HEK293 (cell line): ENCODE results near the gene FHL2.

ENCODE experiments used
- CTCF ChIA-PET: fragments of 350-600 bp; formaldehyde crosslinking; extraction: SDS; loops from one replicate; lab custom pipeline; 2021; ENCODE audit warnings: antibody characterized with exemption; lab: Yijun Ruan, JAX
- POLR2A ChIA-PET: fragments of 300-600 bp; formaldehyde crosslinking; extraction: SDS; loops from one replicate; lab custom pipeline; 2020; ENCODE audit warnings: antibody characterized with exemption, inconsistent platforms; lab: Yijun Ruan, JAX
- H3K27ac ChIP-seq: fragments of 200-500 bp; sonication (Bioruptor generic); 2 replicates; pipeline ENCODE4 v1.5.1; 2014; ENCODE audit warnings: low read depth, low read length, control low read depth, inconsistent platforms; ENCODE audit errors: extremely low read depth
- H3K36me3 ChIP-seq, 2 experiments: fragments of 200-500 bp in 1 of 2; sonication (Bioruptor generic) in 1 of 2; 1 replicate in 1 of 2; 2 replicates in 1 of 2; pipeline ENCODE4 v1.5.1; 2014 to 2017; ENCODE audit warnings: inconsistent platforms in 2 of 2, low read length in 2 of 2; ENCODE audit not compliant: control insufficient read depth in 2 of 2, insufficient read depth in 1 of 2
- H3K4me1 ChIP-seq: fragments of 200-500 bp; sonication (Bioruptor generic); 2 replicates; pipeline ENCODE4 v1.5.1; 2014; ENCODE audit warnings: mild to moderate bottlenecking, low read length, inconsistent platforms; ENCODE audit not compliant: control insufficient read depth, insufficient read depth
- H3K4me3 ChIP-seq: 2 replicates; pipeline ENCODE4 v1.5.1; 2011; ENCODE audit warnings: low read depth, mild to moderate bottlenecking, control low read depth, low read length, moderate library complexity
- H3K9me3 ChIP-seq: fragments of 200-500 bp; sonication (Bioruptor generic); 2 replicates; pipeline ENCODE4 v1.5.1; 2014; ENCODE audit warnings: low read depth, low read length, inconsistent platforms; ENCODE audit not compliant: control insufficient read depth, insufficient read depth
- EGR2 ChIP-seq: fragments of 450-650 bp; formaldehyde crosslinking; IDR thresholded peaks from 2 replicates; pipeline ENCODE4 v1.5.1; 2016; ENCODE audit warnings: low read depth, missing biosample characterization, missing genetic modification characterization
- INSM2 ChIP-seq: fragments of 450-650 bp; formaldehyde crosslinking; IDR thresholded peaks from 2 replicates; pipeline ENCODE4 v1.5.1; 2016; ENCODE audit warnings: missing biosample characterization, missing genetic modification characterization
- KLF16 ChIP-seq: fragments of 450-650 bp; formaldehyde crosslinking; IDR thresholded peaks from 2 replicates; pipeline ENCODE4 v1.5.1; 2017; ENCODE audit warnings: missing biosample characterization, missing genetic modification characterization
- PATZ1 ChIP-seq: fragments of 450-650 bp; formaldehyde crosslinking; IDR thresholded peaks from 2 replicates; pipeline ENCODE4 v1.5.1; 2016; ENCODE audit warnings: missing biosample characterization, missing genetic modification characterization
- SCRT2 ChIP-seq: fragments of 450-650 bp; formaldehyde crosslinking; IDR thresholded peaks from 2 replicates; pipeline ENCODE4 v1.5.1; 2016; ENCODE audit warnings: missing biosample characterization, missing genetic modification characterization
- ZBTB10 ChIP-seq: fragments of 450-650 bp; formaldehyde crosslinking; IDR thresholded peaks from 2 replicates; pipeline ENCODE4 v1.5.1; 2016; ENCODE audit warnings: missing biosample characterization, missing genetic modification characterization
- ZBTB26 ChIP-seq: fragments of 450-650 bp; formaldehyde crosslinking; optimal IDR thresholded peaks from 2 replicates; pipeline ENCODE3; 2016; ENCODE audit warnings: missing biosample characterization, mild to moderate bottlenecking, missing genetic modification characterization
- ZBTB6 ChIP-seq: fragments of 450-650 bp; formaldehyde crosslinking; IDR thresholded peaks from 2 replicates; pipeline ENCODE4 v1.5.1; 2017; ENCODE audit warnings: missing biosample characterization, missing genetic modification characterization
- ZIC2 ChIP-seq: fragments of 450-650 bp; formaldehyde crosslinking; IDR thresholded peaks from 2 replicates; pipeline ENCODE4 v1.5.1; 2016; ENCODE audit warnings: missing biosample characterization, missing genetic modification characterization
- ZNF10 ChIP-seq: fragments of 450-650 bp; formaldehyde crosslinking; IDR thresholded peaks from 2 replicates; pipeline ENCODE4 v1.5.1; 2017; ENCODE audit warnings: missing biosample characterization, missing genetic modification characterization
- ZNF280C ChIP-seq: fragments of 450-650 bp; formaldehyde crosslinking; IDR thresholded peaks from 2 replicates; pipeline ENCODE4 v1.5.1; 2016; ENCODE audit warnings: missing biosample characterization, missing genetic modification characterization
- ZNF324 ChIP-seq: fragments of 450-650 bp; formaldehyde crosslinking; IDR thresholded peaks from 2 replicates; pipeline ENCODE4 v1.5.1; 2016; ENCODE audit warnings: missing biosample characterization, missing genetic modification characterization
- ZNF362 ChIP-seq: fragments of 450-650 bp; formaldehyde crosslinking; IDR thresholded peaks from 2 replicates; pipeline ENCODE4 v1.5.1; 2016; ENCODE audit warnings: missing biosample characterization, missing genetic modification characterization
- ZNF501 ChIP-seq: fragments of 450-650 bp; formaldehyde crosslinking; IDR thresholded peaks from 2 replicates; pipeline ENCODE4 v1.5.1; 2016; ENCODE audit warnings: missing biosample characterization, missing genetic modification characterization
- ZNF654 ChIP-seq: fragments of 450-650 bp; formaldehyde crosslinking; IDR thresholded peaks from 2 replicates; pipeline ENCODE4 v1.5.1; 2016; ENCODE audit warnings: low read depth, missing biosample characterization, missing genetic modification characterization
- ZNF677 ChIP-seq: fragments of 450-650 bp; IDR thresholded peaks from 2 replicates; pipeline ENCODE4 v1.5.0; 2018; ENCODE audit warnings: missing biosample characterization, mild to moderate bottlenecking, missing genetic modification characterization, moderate library complexity
- ZNF692 ChIP-seq: fragments of 450-650 bp; formaldehyde crosslinking; IDR thresholded peaks from 2 replicates; pipeline ENCODE4 v1.5.1; 2016; ENCODE audit warnings: missing biosample characterization, missing genetic modification characterization
- ZNF747 ChIP-seq: fragments of 450-650 bp; formaldehyde crosslinking; IDR thresholded peaks from 2 replicates; pipeline ENCODE4 v1.5.1; 2016; ENCODE audit warnings: missing biosample characterization, missing genetic modification characterization
- ZNF837 ChIP-seq: fragments of 450-650 bp; formaldehyde crosslinking; IDR thresholded peaks from 2 replicates; pipeline ENCODE4 v1.5.1; 2016; ENCODE audit warnings: missing biosample characterization, missing genetic modification characterization
- ZSCAN23 ChIP-seq: fragments of 450-650 bp; formaldehyde crosslinking; IDR thresholded peaks from 2 replicates; pipeline ENCODE4 v1.5.1; 2016; ENCODE audit warnings: missing biosample characterization, missing genetic modification characterization
- ZSCAN4 ChIP-seq: fragments of 450-650 bp; formaldehyde crosslinking; IDR thresholded peaks from 2 replicates; pipeline ENCODE4 v1.5.1; 2017; ENCODE audit warnings: missing biosample characterization, missing genetic modification characterization

Gene FHL2

GRCh38 chr2:105396254-105397024 lies 2.4 kb downstream of the FHL2 start:
- Histone ChIP-seq H3K27ac (no peak overlapping the region), H3K36me3 (peaks cover 0 to 26% of the 10 kb centered on the region in 2 experiments; a peak in 1 of 3 replicates), H3K4me3 (peak overlapping the region; percentile 38), H3K4me1 (peaks cover 7% of the 10 kb centered on the region; the same call in 1 of the 2 replicates), H3K9me3 (no peaks in the 10 kb centered on the region)
- POLR2A ChIA-PET: interaction anchor here (0.7 kb wide), 2 partner anchors 51 to 736 kb away, joined by 4 to 12 read pairs; no protein-coding TSS in a partner anchor
- CTCF ChIA-PET: interaction anchor here (0.7 to 1.5 kb wide), 4 partner anchors 27 to 152 kb away, joined by 3 to 5 read pairs (median 4); no protein-coding TSS in a partner anchor
- TF ChIP-seq ZBTB10: no peak
- no peak for TF ChIP-seq ZNF747 (tag by site-specific recombination)
- TF ChIP-seq ZSCAN4: no peak
- no peak for TF ChIP-seq ZBTB26
- TF ChIP-seq ZNF654 (tag by site-specific recombination): no peak
- 0 out of 2 replicates have a peak, but pooled peaks have one; percentile 39 for TF ChIP-seq ZNF10 (tag by site-specific recombination)
- TF ChIP-seq KLF16 (tag by site-specific recombination): no peak
- no peak for TF ChIP-seq PATZ1 (tag by site-specific recombination)
- peak; percentile 72; the same call in 1 of the 2 replicates for TF ChIP-seq ZNF362
- TF ChIP-seq SCRT2 (tag by site-specific recombination): no peak
- TF ChIP-seq ZNF280C (tag by site-specific recombination): no peak
- TF ChIP-seq ZNF501: no peak
- no peak for TF ChIP-seq ZNF677 (tag by site-specific recombination)
- TF ChIP-seq ZNF837 (tag by site-specific recombination): no peak
- 0 out of 2 replicates have a peak, but pooled peaks have one; percentile 14 for TF ChIP-seq INSM2 (tag by site-specific recombination)
- TF ChIP-seq EGR2: no peak
- no peak for TF ChIP-seq ZSCAN23 (tag by site-specific recombination)
- TF ChIP-seq ZNF692 (tag by site-specific recombination): no peak
- TF ChIP-seq ZBTB6 (tag by site-specific recombination): 0 out of 2 replicates have a peak, but pooled peaks have one; percentile 21
- TF ChIP-seq ZNF324: no peak
- no peak for TF ChIP-seq ZIC2
